Natural killer cell treated with Interleukin-12 subunit alpha and Interleukin-12 subunit beta and Interleukin-15 and Interleukin-18, amount 100 ng/mL, for 72 hours (primary cell): ENCODE data around the gene GPR156. TPM values are rescaled to one million over a fixed set of nuclear protein-coding genes. Genes with fewer than 3 reads are reported as not detected.

ENCODE experiments used
- ATAC-seq, 2 donors: fragments of 150-1000 bp; cut with Tn5 transposase in 1 of 2; sonication (Bioruptor Pico), chemical (Tn5 transposase) in 1 of 2; 2 replicates each; pipeline ENCODE4 v1.10.0; 2021
- DNase-seq: peaks from one replicate; pipeline ENCODE4 v3.0.0; 2022; ENCODE audit warnings: low spot score
- H3K27ac Mint-ChIP-seq, 2 donors: 1 replicate in 1 of 2; 2 replicates in 1 of 2; pipeline ENCODE4 v1.8.0; 2022; ENCODE audit warnings: mixed read lengths in 2 of 2, mild to moderate bottlenecking in 1 of 2, moderate library complexity in 1 of 2
- H3K27me3 Mint-ChIP-seq, 2 donors: 1 replicate in 1 of 2; 2 replicates in 1 of 2; pipeline ENCODE4 v1.8.0; 2022; ENCODE audit warnings: mixed read lengths in 2 of 2
- H3K36me3 Mint-ChIP-seq: one replicate; pipeline ENCODE4 v1.8.0; 2022; ENCODE audit warnings: mixed read lengths
- H3K4me1 Mint-ChIP-seq, 2 donors: 1 replicate in 1 of 2; 2 replicates in 1 of 2; pipeline ENCODE4 v1.8.0; 2022; ENCODE audit warnings: low read depth in 2 of 2, mixed read lengths in 2 of 2, mild to moderate bottlenecking in 1 of 2
- H3K4me3 Mint-ChIP-seq: one replicate; pipeline ENCODE4 v1.8.0; 2022; ENCODE audit warnings: mixed read lengths
- H3K9me3 Mint-ChIP-seq: 2 replicates; pipeline ENCODE4 v1.8.0; 2022; ENCODE audit warnings: mixed read lengths
- total RNA-seq, 2 donors: library from RNA; stranded (reverse); gene quantifications; one replicate each; pipeline ENCODE4 v1.2.3, GENCODE V29; 2022

GPR156 gene
- total RNA-seq, 2 donors from 2014 or later: 0.12 TPM; not detected in 1

GRCh38 chr3:120200493-120201235, 84.4 kb downstream of the GPR156 start:
- Mint-ChIP-seq H3K27ac (no peak overlapping the region), H3K4me1 (no peaks in the 10 kb centered on the region), H3K9me3 (no peaks in the 10 kb centered on the region), H3K36me3 (no peaks in the 10 kb centered on the region), H3K4me3 (no peak overlapping the region), H3K27me3 (no peaks in the 10 kb centered on the region)
- no peak for ATAC-seq
- no peak for DNase-seq

- no peak for ATAC-seq
- Mint-ChIP-seq H3K36me3 (no peaks in the 10 kb centered on the region), H3K4me1 (no peaks in the 10 kb centered on the region), H3K27me3 (no peaks in the 10 kb centered on the region), H3K4me3 (no peak overlapping the region), H3K9me3 (no peaks in the 10 kb centered on the region), H3K27ac (no peak overlapping the region)
- DNase-seq: no peak
Measured at GRCh38 chr3:120198305-120198878, 86.6 kb downstream of the GPR156 start.

GRCh38 chr3:120196812-120197211, 88.2 kb downstream of the GPR156 start:
- Mint-ChIP-seq H3K4me3 (no peak overlapping the region), H3K9me3 (no peaks in the 10 kb centered on the region)
- ATAC-seq: no peak

GRCh38 chr3:120196333-120196732, 88.7 kb downstream of the GPR156 start:
- Mint-ChIP-seq H3K4me1 (no peaks in the 10 kb centered on the region), H3K36me3 (no peaks in the 10 kb centered on the region), H3K4me3 (no peak overlapping the region), H3K27ac (no peak overlapping the region), H3K27me3 (no peaks in the 10 kb centered on the region), H3K9me3 (no peaks in the 10 kb centered on the region)
- ATAC-seq (no peak), DNase-seq (no peak)

More at GRCh38 chr3:120196812-120197211, 88.2 kb downstream of the GPR156 start:
- Mint-ChIP-seq H3K36me3 (no peaks in the 10 kb centered on the region), H3K4me1 (no peaks in the 10 kb centered on the region), H3K27me3 (no peaks in the 10 kb centered on the region), H3K27ac (no peak overlapping the region)
- DNase-seq: no peak

- Mint-ChIP-seq H3K4me1 (no peaks in the 10 kb centered on the region), H3K27ac (no peak overlapping the region), H3K9me3 (no peaks in the 10 kb centered on the region), H3K27me3 (no peaks in the 10 kb centered on the region), H3K36me3 (no peaks in the 10 kb centered on the region), H3K4me3 (no peak overlapping the region)
- ATAC-seq: no peak
- DNase-seq: no peak
Measured at GRCh38 chr3:120193554-120193953, 91.5 kb downstream of the GPR156 start.

- Mint-ChIP-seq H3K36me3 (no peaks in the 10 kb centered on the region), H3K9me3 (no peaks in the 10 kb centered on the region), H3K4me1 (no peaks in the 10 kb centered on the region), H3K27me3 (peaks cover 0 to 1% of the 10 kb centered on the region in 2 donors), H3K4me3 (no peak overlapping the region), H3K27ac (no peak overlapping the region)
- ATAC-seq: peak in 1 of 2 donors; percentile 13
- no peak for DNase-seq
Measured at GRCh38 chr3:120192579-120192978, 92.4 kb downstream of the GPR156 start.

- Mint-ChIP-seq H3K36me3 (no peaks in the 10 kb centered on the region), H3K9me3 (no peaks in the 10 kb centered on the region), H3K27me3 (peaks cover 0 to 4% of the 10 kb centered on the region in 2 donors), H3K4me3 (no peak overlapping the region), H3K27ac (no peak overlapping the region), H3K4me1 (no peaks in the 10 kb centered on the region)
- ATAC-seq (no peak), DNase-seq (no peak)
Measured at GRCh38 chr3:120192159-120192558, 92.9 kb downstream of the GPR156 start.

- no peaks in the 10 kb centered on the region for H3K4me1 Mint-ChIP-seq
- no peaks in the 10 kb centered on the region for H3K9me3 Mint-ChIP-seq
- ATAC-seq (no peak), DNase-seq (no peak)
- no peak overlapping the region for H3K4me3 Mint-ChIP-seq
- H3K27ac Mint-ChIP-seq: no peak overlapping the region
- H3K27me3 Mint-ChIP-seq: peaks cover 19% of the 10 kb centered on the region in 2 donors
- H3K36me3 Mint-ChIP-seq: no peaks in the 10 kb centered on the region
Measured at GRCh38 chr3:120182613-120183511, 102.2 kb downstream of the GPR156 start.

- no peaks in the 10 kb centered on the region for H3K36me3 Mint-ChIP-seq
- ATAC-seq: peak in 1 of 2 donors; percentile 14
- H3K27me3 Mint-ChIP-seq: peaks cover 18 to 21% of the 10 kb centered on the region in 2 donors
- H3K27ac Mint-ChIP-seq: no peak overlapping the region
- H3K4me1 Mint-ChIP-seq: no peaks in the 10 kb centered on the region
- DNase-seq: no peak
- H3K4me3 Mint-ChIP-seq: no peak overlapping the region
- H3K9me3 Mint-ChIP-seq: no peaks in the 10 kb centered on the region
Measured at GRCh38 chr3:120181632-120182031, 103.4 kb downstream of the GPR156 start.

GRCh38 chr3:120180731-120181412, 104.2 kb downstream of the GPR156 start:
- Mint-ChIP-seq H3K27ac (no peak overlapping the region), H3K4me1 (no peaks in the 10 kb centered on the region), H3K36me3 (no peaks in the 10 kb centered on the region), H3K27me3 (peaks cover 11 to 16% of the 10 kb centered on the region in 2 donors), H3K4me3 (no peak overlapping the region), H3K9me3 (no peaks in the 10 kb centered on the region)
- ATAC-seq: no peak
- no peak for DNase-seq

- Mint-ChIP-seq H3K27me3 (peaks cover 0 to 11% of the 10 kb centered on the region in 2 donors), H3K36me3 (no peaks in the 10 kb centered on the region), H3K27ac (no peak overlapping the region), H3K4me3 (no peak overlapping the region), H3K4me1 (no peaks in the 10 kb centered on the region), H3K9me3 (no peaks in the 10 kb centered on the region)
- DNase-seq: no peak
- no peak for ATAC-seq
Measured at GRCh38 chr3:120177707-120178306, 107.2 kb downstream of the GPR156 start.

GRCh38 chr3:120177151-120177550, 107.9 kb downstream of the GPR156 start:
- no peak overlapping the region for H3K27ac Mint-ChIP-seq
- no peaks in the 10 kb centered on the region for H3K4me1 Mint-ChIP-seq
- DNase-seq: no peak
- peaks cover 0 to 11% of the 10 kb centered on the region in 2 donors for H3K27me3 Mint-ChIP-seq
- no peak for ATAC-seq
- H3K9me3 Mint-ChIP-seq: no peaks in the 10 kb centered on the region
- no peak overlapping the region for H3K4me3 Mint-ChIP-seq
- H3K36me3 Mint-ChIP-seq: no peaks in the 10 kb centered on the region

- Mint-ChIP-seq H3K4me1 (no peaks in the 10 kb centered on the region), H3K9me3 (no peaks in the 10 kb centered on the region), H3K27me3 (peaks cover 0 to 9% of the 10 kb centered on the region in 2 donors), H3K4me3 (no peak overlapping the region), H3K27ac (no peak overlapping the region), H3K36me3 (no peaks in the 10 kb centered on the region)
- DNase-seq (no peak), ATAC-seq (no peak)
Measured at GRCh38 chr3:120174811-120175539, 110.0 kb downstream of the GPR156 start.
